BJ (cell line): ENCODE measurements around the gene SCYL1. TPM values are rescaled to one million over a fixed set of nuclear protein-coding genes. Genes with fewer than 3 reads are reported as not detected.
A peak's percentile ranks its signal among the peaks of the same experiment; 100 is the strongest.

Experiments used
- CTCF ChIA-PET: fragments of 350-600 bp; formaldehyde crosslinking; extraction: SDS; loops from one replicate; lab custom pipeline; 2021; ENCODE audit warnings: antibody characterized with exemption, inconsistent platforms; lab: Yijun Ruan, JAX
- POLR2A ChIA-PET: fragments of 300-600 bp; sonication (Branson Sonifier 250); formaldehyde crosslinking; extraction: SDS; loops from one replicate; lab custom pipeline; 2021; ENCODE audit warnings: antibody characterized with exemption; lab: Charles Lee
- DNase-seq: peaks from one replicate; pipeline ENCODE4 v3.0.0-alpha.2; 2011; ENCODE audit warnings: low read depth
- H3K27me3 ChIP-seq: 2 replicates; pipeline ENCODE4 v1.6.0; 2011; ENCODE audit warnings: low read length; ENCODE audit not compliant: control insufficient read depth, insufficient read depth
- H3K36me3 ChIP-seq: 2 replicates; pipeline ENCODE4 v1.5.1; 2011; ENCODE audit warnings: low read length; ENCODE audit not compliant: control insufficient read depth, insufficient read depth
- H3K4me3 ChIP-seq: 2 replicates; pipeline ENCODE4 v1.5.1; 2011; ENCODE audit warnings: low read depth, mild to moderate bottlenecking, control low read depth, low read length
- polyA plus RNA-seq: library from polyadenylated mRNA; depleted of rRNA; stranded (reverse); fragments of >200 nt; gene quantifications from 2 replicates; pipeline ENCODE4 v1.2.3, GENCODE V29; 2011
- TF ChIP-seq, protein P1 (sequence below): IDR thresholded peaks from 2 replicates; pipeline ENCODE4 v1.5.1; 2011; ENCODE audit warnings: low read depth, mild to moderate bottlenecking, control low read depth, inconsistent platforms, low read length, moderate library complexity; ENCODE audit not compliant: insufficient read depth

Gene SCYL1
- polyA plus RNA-seq, 1 experiment = 134 TPM

DNA sequence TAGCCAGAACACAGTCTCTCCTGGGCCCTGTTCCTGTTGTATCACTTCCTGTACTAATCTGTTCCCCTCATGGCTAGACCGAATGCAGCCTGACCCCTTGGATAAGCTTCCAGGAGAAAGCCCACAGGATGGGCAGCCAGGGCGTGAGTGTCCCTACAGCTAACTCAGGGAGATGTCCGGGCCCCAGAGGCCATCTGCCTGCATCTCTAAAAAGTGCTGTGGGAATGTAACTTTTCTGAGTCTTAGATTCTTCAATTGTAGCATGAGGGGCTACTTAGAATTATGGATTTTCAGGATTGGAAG is 33.8 kb upstream of the SCYL1 start:
- no peaks in the 10 kb centered on the region for H3K36me3 ChIP-seq
- DNase-seq = no peak
- TF ChIP-seq, protein P1, sequence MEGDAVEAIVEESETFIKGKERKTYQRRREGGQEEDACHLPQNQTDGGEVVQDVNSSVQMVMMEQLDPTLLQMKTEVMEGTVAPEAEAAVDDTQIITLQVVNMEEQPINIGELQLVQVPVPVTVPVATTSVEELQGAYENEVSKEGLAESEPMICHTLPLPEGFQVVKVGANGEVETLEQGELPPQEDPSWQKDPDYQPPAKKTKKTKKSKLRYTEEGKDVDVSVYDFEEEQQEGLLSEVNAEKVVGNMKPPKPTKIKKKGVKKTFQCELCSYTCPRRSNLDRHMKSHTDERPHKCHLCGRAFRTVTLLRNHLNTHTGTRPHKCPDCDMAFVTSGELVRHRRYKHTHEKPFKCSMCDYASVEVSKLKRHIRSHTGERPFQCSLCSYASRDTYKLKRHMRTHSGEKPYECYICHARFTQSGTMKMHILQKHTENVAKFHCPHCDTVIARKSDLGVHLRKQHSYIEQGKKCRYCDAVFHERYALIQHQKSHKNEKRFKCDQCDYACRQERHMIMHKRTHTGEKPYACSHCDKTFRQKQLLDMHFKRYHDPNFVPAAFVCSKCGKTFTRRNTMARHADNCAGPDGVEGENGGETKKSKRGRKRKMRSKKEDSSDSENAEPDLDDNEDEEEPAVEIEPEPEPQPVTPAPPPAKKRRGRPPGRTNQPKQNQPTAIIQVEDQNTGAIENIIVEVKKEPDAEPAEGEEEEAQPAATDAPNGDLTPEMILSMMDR = no peak
- no peak overlapping the region for H3K4me3 ChIP-seq
- ChIA-PET CTCF (interaction anchor here (1.0 to 7.3 kb wide), 3 partner anchors 13 to 72 kb away, joined by 3 to 62 read pairs (median 6); no protein-coding TSS in a partner anchor), POLR2A (interaction anchor here (0.6 to 3.7 kb wide), 7 partner anchors 9 to 69 kb away, joined by 4 to 38 read pairs (median 7); partner anchors contain the start of gene NEAT1)
- H3K27me3 ChIP-seq = no peaks in the 10 kb centered on the region

- DNase-seq = peak; percentile 89
- TF ChIP-seq, protein P1 = no peak
- Histone ChIP-seq H3K4me3 (no peak overlapping the region), H3K27me3 (no peaks in the 10 kb centered on the region), H3K36me3 (no peaks in the 10 kb centered on the region)
- POLR2A ChIA-PET = interaction anchor here (0.5 to 3.7 kb wide), 10 partner anchors 9 to 69 kb away, joined by 4 to 38 read pairs (median 4); partner anchors contain the start of gene NEAT1
- CTCF ChIA-PET = interaction anchor here (1.0 to 7.3 kb wide), 8 partner anchors 14 to 81 kb away, joined by 3 to 62 read pairs (median 6); no protein-coding TSS in a partner anchor
Measured at GRCh38 chr11:65491614-65492386, 33.1 kb upstream of the SCYL1 start.

GRCh38 chr11:65492387-65492636 is 32.6 kb upstream of the SCYL1 start:
- POLR2A ChIA-PET = interaction anchor here (0.5 to 3.7 kb wide), 6 partner anchors 10 to 70 kb away, joined by 4 to 38 read pairs (median 6); partner anchors contain the start of gene NEAT1
- H3K4me3 ChIP-seq = no peak overlapping the region

GRCh38 chr11:65492637-65493366 is 32.1 kb upstream of the SCYL1 start:
- CTCF ChIA-PET = interaction anchor here (0.8 to 7.3 kb wide), 9 partner anchors 11 to 122 kb away, joined by 3 to 62 read pairs (median 6); no protein-coding TSS in a partner anchor
- no peak for DNase-seq
- TF ChIP-seq, protein P1 = no peak
- Histone ChIP-seq H3K36me3 (no peaks in the 10 kb centered on the region), H3K27me3 (no peaks in the 10 kb centered on the region), H3K4me3 (no peak overlapping the region)
- POLR2A ChIA-PET = interaction anchor here (1.8 to 3.7 kb wide), 3 partner anchors 10 to 70 kb away, joined by 7 to 38 read pairs (median 27); partner anchors contain the start of gene NEAT1

More at GRCh38 chr11:65492387-65492636, 32.6 kb upstream of the SCYL1 start:
- no peaks in the 10 kb centered on the region for H3K36me3 ChIP-seq
- TF ChIP-seq, protein P1 = no peak
- no peaks in the 10 kb centered on the region for H3K27me3 ChIP-seq
- CTCF ChIA-PET = interaction anchor here (1.1 to 7.3 kb wide), 7 partner anchors 14 to 81 kb away, joined by 3 to 62 read pairs (median 6); no protein-coding TSS in a partner anchor
- no peak for DNase-seq
